K562 (cell line): ENCODE results near the gene CHMP2A. TPM values are rescaled to one million over a fixed set of nuclear protein-coding genes. Genes with fewer than 3 reads are reported as not detected.

ENCODE experiments used
- MECOM ChIP-seq: fragments of 250-450 bp; sonication (Bioruptor Pico); IDR thresholded peaks from 2 replicates; pipeline ENCODE4 v1.8.0; 2022; ENCODE audit warnings: inconsistent platforms
- SMARCC2 ChIP-seq: fragments of 450-650 bp; IDR thresholded peaks from 2 replicates; pipeline ENCODE4 v1.6.1; 2017; ENCODE audit warnings: antibody characterized with exemption, moderate library complexity, mild to moderate bottlenecking, low read depth
- TGIF2 ChIP-seq: sonication (generic); formaldehyde crosslinking; IDR thresholded peaks from 2 replicates; pipeline ENCODE4 v1.8.1; 2022; ENCODE audit warnings: mild to moderate bottlenecking, missing genetic modification reagents, moderate library complexity
- TRIM28 ChIP-seq: fragments of 450-650 bp; IDR thresholded peaks from 2 replicates; pipeline ENCODE4 v1.6.1; 2017
- ZNF140 ChIP-seq: fragments of 250-450 bp; sonication (Bioruptor Pico); IDR thresholded peaks from 2 replicates; pipeline ENCODE4 v1.8.0; 2021; ENCODE audit warnings: moderate library complexity, mild to moderate bottlenecking, inconsistent platforms
- ZNF324 ChIP-seq: fragments of 250-450 bp; sonication (Bioruptor Pico); IDR thresholded peaks from 2 replicates; pipeline ENCODE4 v1.4.0; 2020; ENCODE audit warnings: mild to moderate bottlenecking
- ZNF431 ChIP-seq: sonication (generic); formaldehyde crosslinking; IDR thresholded peaks from 2 replicates; pipeline ENCODE4 v1.8.0; 2022; ENCODE audit warnings: mild to moderate bottlenecking, missing genetic modification reagents
- ZNF507 ChIP-seq: conservative IDR thresholded peaks from 2 replicates; pipeline ENCODE4 v1.6.1; 2017; ENCODE audit warnings: missing genetic modification characterization, missing compliant biosample characterization
- ZNF586 ChIP-seq: fragments of 450-650 bp; formaldehyde crosslinking; conservative IDR thresholded peaks from 2 replicates; pipeline ENCODE4 v1.4.0; 2020; ENCODE audit warnings: mild to moderate bottlenecking, moderate library complexity
- ZNF778 ChIP-seq: fragments of 450-650 bp; formaldehyde crosslinking; IDR thresholded peaks from 2 replicates; pipeline ENCODE4 v1.4.0; 2020; ENCODE audit warnings: mild to moderate bottlenecking, moderate library complexity
- polyA plus RNA-seq, 8 experiments: library from polyadenylated mRNA; depleted of rRNA in 4 of 8; stranded (reverse) in 5 of 8; unstranded in 3 of 8; fragments of >200 nt; fragmentation: Nextera tagmentation in 2 of 8; fragmentation: Illumina TruSeq in 1 of 8; extraction: Ambion mirVana in 2 of 8; extraction: Trizol in 1 of 8; gene quantifications; 2 replicates each; pipeline versions ENCODE4 v1.2.1 to v1.2.3, GENCODE V29; 2011 to 2014; ENCODE audit warnings: inconsistent platforms in 1 of 8, missing spikeins in 1 of 8
- total RNA-seq, 7 experiments: library from RNA; depleted of rRNA in 6 of 7; stranded (reverse); fragments of >200 nt in 6 of 7; fragmentation: Illumina TruSeq in 2 of 7; extraction: Trizol in 2 of 7; gene quantifications; 2 replicates each; pipeline versions ENCODE4 v1.2.1 to v1.2.3, GENCODE V29; 2011 to 2021; ENCODE audit warnings: low replicate concordance in 1 of 7
- TF ChIP-seq, protein P1 (sequence below): sonication (generic); formaldehyde crosslinking; IDR thresholded peaks from 2 replicates; pipeline ENCODE4 v1.8.0; 2022; ENCODE audit warnings: missing genetic modification reagents, mild to moderate bottlenecking, borderline replicate concordance
- TF ChIP-seq, protein P2 (sequence below): fragments of 250-450 bp; sonication (Bioruptor Pico); IDR thresholded peaks from 2 replicates; pipeline ENCODE4 v1.5.0; 2021; ENCODE audit warnings: mild to moderate bottlenecking, moderate library complexity
- TF ChIP-seq, protein P3 (sequence below), 3 experiments: fragments of 200-800 bp in 1 of 3; fragments of 250-450 bp in 1 of 3; fragments of 450-650 bp in 1 of 3; sonication (Bioruptor Pico) in 1 of 3; sonication (Bioruptor generic) in 1 of 3; formaldehyde crosslinking in 1 of 3; IDR thresholded peaks; 2 replicates each; pipeline versions ENCODE4 v1.6.1 to v1.8.0; 2016 to 2022; ENCODE audit warnings: mild to moderate bottlenecking in 2 of 3, missing genetic modification characterization in 2 of 3, missing compliant biosample characterization in 1 of 3, moderate library complexity in 1 of 3
- TF ChIP-seq, protein P4 (sequence below): fragments of 250-450 bp; sonication (Bioruptor Pico); IDR thresholded peaks from 2 replicates; pipeline ENCODE4 v1.9.0; 2021; ENCODE audit warnings: mild to moderate bottlenecking, inconsistent platforms

Gene CHMP2A
- total and polyA plus RNA-seq, 9 of the 15 experiments (the other 6 are each of a cell fraction or from before 2014, with no cell fraction given) = 57.6 to 159 (median 87.2) TPM

DNA sequence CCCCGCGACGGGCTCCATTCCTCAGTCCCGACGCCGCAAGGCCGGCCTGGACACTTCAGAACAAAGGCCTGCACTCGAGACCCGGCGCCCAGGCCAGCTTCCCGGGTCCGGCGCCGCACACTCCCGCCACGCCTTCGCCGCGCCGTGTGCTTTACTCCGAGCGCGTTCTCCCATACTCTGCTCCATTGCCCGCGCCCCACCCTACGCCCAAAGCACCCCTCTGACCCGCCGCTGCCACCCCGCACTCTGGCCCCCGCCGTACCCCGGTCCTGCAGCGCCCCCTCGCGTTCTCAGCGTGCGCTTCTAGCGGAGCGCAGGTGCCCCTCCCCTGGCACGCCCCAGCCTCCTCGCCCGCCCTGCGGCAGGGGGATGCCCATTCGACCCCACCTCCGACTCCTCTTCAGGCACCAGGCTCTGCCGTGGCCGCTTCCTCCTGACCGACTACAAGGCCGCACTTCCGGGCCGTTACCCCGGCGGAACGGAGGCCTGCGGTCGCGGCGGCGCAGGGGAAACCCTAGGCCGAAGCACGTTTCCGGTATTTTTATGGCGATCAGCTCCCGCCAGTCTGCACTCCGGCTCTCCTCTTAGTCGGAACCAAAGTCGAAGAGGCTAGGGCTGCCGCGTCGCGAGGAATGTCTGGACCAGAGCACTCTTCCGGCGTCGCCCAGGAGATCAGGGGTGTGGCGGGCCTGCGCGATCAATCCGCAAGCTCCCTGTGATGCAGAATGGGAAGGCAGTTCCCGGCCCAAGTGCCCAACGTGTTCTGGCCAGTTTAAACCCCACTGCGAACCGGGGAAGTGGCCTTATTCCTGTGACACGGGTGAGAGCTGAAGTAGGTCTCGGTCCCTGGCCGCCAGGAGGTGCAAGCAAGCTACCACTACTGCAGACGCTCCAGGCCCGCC is 35.3 kb downstream of the CHMP2A start, which contains the start of gene ZBTB45 (continued):
- TF ChIP-seq, protein P1, sequence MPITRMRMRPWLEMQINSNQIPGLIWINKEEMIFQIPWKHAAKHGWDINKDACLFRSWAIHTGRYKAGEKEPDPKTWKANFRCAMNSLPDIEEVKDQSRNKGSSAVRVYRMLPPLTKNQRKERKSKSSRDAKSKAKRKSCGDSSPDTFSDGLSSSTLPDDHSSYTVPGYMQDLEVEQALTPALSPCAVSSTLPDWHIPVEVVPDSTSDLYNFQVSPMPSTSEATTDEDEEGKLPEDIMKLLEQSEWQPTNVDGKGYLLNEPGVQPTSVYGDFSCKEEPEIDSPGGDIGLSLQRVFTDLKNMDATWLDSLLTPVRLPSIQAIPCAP (CRISPR knock-in tag) = peak; percentile 88; the same call in 1 of the 2 replicates
- TF ChIP-seq ZNF324 (CRISPR knock-in tag) = no peak
- peak; percentile 47 for TF ChIP-seq ZNF431 (CRISPR knock-in tag)
- TF ChIP-seq, protein P2, sequence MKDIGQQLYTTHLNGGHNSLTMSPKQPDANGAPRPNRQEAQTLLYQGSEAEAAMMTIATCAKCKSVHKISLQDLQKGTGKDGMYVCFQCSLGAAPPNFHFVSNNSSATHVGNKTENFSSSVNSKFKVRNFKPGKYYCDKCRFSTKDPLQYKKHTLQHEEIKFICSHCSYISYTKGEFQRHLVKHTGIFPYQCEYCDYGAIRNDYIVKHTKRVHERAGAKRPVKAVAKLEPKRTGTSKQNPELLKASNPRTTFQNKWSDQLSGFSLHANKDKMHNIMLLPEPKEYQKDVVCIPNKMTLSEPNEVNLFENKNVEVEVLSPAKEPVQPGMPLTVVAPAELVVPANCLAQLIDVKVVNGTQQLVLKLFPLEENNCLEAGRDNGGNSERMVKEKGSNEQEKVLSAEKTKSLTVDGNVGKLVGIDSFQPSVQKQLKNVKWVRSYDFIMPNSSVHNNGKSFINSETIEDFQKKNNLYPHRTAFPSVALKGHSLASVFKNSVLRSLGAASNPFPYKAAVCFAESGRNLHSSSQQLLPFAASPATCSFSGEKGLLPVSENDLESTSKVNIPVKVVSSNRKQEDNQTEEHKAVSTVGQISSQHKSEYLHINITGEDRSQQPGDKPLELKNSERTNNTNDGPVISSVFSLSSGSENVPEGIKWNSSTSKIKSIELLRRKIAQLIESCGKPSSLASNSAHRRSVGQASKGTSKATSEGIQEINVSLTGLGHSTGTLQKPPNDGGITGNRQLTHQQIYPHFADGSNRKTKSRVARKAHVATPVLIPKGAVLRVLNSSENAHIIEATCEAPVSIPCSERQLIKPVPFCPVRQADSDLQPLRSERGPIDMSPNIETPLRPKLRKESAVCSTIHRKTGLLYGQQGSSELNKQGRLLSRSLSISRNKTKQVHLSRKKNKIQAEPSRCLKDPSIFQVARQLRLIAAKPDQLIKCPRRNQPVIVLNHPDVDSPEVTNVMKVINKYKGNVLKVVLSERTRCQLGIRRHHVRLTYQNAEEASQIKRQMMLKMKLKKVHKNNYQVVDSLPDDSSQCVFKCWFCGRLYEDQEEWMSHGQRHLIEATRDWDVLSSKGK = no peak
- TF ChIP-seq ZNF778 = no peak
- no peak for TF ChIP-seq TGIF2
- peak; percentile 79 for TF ChIP-seq TRIM28
- no peak for TF ChIP-seq ZNF507 (tag)
- TF ChIP-seq, protein P3, sequence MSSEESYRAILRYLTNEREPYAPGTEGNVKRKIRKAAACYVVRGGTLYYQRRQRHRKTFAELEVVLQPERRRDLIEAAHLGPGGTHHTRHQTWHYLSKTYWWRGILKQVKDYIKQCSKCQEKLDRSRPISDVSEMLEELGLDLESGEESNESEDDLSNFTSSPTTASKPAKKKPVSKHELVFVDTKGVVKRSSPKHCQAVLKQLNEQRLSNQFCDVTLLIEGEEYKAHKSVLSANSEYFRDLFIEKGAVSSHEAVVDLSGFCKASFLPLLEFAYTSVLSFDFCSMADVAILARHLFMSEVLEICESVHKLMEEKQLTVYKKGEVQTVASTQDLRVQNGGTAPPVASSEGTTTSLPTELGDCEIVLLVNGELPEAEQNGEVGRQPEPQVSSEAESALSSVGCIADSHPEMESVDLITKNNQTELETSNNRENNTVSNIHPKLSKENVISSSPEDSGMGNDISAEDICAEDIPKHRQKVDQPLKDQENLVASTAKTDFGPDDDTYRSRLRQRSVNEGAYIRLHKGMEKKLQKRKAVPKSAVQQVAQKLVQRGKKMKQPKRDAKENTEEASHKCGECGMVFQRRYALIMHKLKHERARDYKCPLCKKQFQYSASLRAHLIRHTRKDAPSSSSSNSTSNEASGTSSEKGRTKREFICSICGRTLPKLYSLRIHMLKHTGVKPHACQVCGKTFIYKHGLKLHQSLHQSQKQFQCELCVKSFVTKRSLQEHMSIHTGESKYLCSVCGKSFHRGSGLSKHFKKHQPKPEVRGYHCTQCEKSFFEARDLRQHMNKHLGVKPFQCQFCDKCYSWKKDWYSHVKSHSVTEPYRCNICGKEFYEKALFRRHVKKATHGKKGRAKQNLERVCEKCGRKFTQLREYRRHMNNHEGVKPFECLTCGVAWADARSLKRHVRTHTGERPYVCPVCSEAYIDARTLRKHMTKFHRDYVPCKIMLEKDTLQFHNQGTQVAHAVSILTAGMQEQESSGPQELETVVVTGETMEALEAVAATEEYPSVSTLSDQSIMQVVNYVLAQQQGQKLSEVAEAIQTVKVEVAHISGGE (CRISPR knock-in tag; IDR thresholded peaks at IDR 0.05) = peak; percentile 98 to 99 (median 98)
- TF ChIP-seq ZNF586 = no peak
- 0 out of 2 replicates have a peak, but pooled peaks have one; percentile 7 for TF ChIP-seq MECOM (CRISPR knock-in tag)
- TF ChIP-seq SMARCC2 = no peak
- TF ChIP-seq ZNF140 (CRISPR knock-in tag) = no peak
- TF ChIP-seq, protein P4, sequence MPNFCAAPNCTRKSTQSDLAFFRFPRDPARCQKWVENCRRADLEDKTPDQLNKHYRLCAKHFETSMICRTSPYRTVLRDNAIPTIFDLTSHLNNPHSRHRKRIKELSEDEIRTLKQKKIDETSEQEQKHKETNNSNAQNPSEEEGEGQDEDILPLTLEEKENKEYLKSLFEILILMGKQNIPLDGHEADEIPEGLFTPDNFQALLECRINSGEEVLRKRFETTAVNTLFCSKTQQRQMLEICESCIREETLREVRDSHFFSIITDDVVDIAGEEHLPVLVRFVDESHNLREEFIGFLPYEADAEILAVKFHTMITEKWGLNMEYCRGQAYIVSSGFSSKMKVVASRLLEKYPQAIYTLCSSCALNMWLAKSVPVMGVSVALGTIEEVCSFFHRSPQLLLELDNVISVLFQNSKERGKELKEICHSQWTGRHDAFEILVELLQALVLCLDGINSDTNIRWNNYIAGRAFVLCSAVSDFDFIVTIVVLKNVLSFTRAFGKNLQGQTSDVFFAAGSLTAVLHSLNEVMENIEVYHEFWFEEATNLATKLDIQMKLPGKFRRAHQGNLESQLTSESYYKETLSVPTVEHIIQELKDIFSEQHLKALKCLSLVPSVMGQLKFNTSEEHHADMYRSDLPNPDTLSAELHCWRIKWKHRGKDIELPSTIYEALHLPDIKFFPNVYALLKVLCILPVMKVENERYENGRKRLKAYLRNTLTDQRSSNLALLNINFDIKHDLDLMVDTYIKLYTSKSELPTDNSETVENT (CRISPR knock-in tag) = 0 out of 2 replicates have a peak, but pooled peaks have one; percentile 23
